GM23338 (cell line): ENCODE measurements around the gene PRR11.

ENCODE experiments used
- CREB1 ChIP-seq: fragments of 250-450 bp; sonication (Bioruptor Pico); IDR thresholded peaks from 2 replicates; pipeline ENCODE4 v1.5.0; 2020; ENCODE audit warnings: low read depth, mild to moderate bottlenecking, moderate library complexity
- EZH2 ChIP-seq: fragments of 200-600 bp; sonication (generic); IDR thresholded peaks from one replicate; pipeline ENCODE4 v1.8.0; 2017; ENCODE audit warnings: antibody characterized with exemption, mild to moderate bottlenecking, low read depth; ENCODE audit not compliant: unreplicated experiment
- EZH2phosphoT487 ChIP-seq: fragments of 200-600 bp; sonication (generic); IDR thresholded peaks from one replicate; pipeline ENCODE4 v1.8.1; 2018; ENCODE audit warnings: antibody characterized with exemption; ENCODE audit not compliant: unreplicated experiment
- JUNB ChIP-seq: IDR thresholded peaks from one replicate; pipeline ENCODE4 v1.6.1; 2016; ENCODE audit warnings: antibody characterized with exemption; ENCODE audit not compliant: unreplicated experiment
- NANOG ChIP-seq: IDR thresholded peaks from 2 replicates; pipeline ENCODE4 v1.6.1; 2016; ENCODE audit warnings: antibody characterized with exemption, borderline replicate concordance
- POLR2AphosphoS5 ChIP-seq: IDR thresholded peaks from 2 replicates; pipeline ENCODE4 v1.6.1; 2016; ENCODE audit warnings: antibody characterized with exemption, low read depth
- STAT1 ChIP-seq: IDR thresholded peaks from one replicate; pipeline ENCODE4 v1.6.1; 2016; ENCODE audit warnings: antibody characterized with exemption; ENCODE audit not compliant: unreplicated experiment
- ZNF114 ChIP-seq: fragments of 250-450 bp; sonication (Bioruptor Pico); IDR thresholded peaks from 2 replicates; pipeline ENCODE4 v1.5.0; 2020; ENCODE audit warnings: mild to moderate bottlenecking, moderate library complexity
- ZNF331 ChIP-seq: fragments of 250-450 bp; sonication (Bioruptor Pico); IDR thresholded peaks from 2 replicates; pipeline ENCODE4 v1.5.0; 2020; ENCODE audit warnings: low read depth, mild to moderate bottlenecking, moderate library complexity
- TF ChIP-seq, protein P1 (sequence below), 2 experiments: fragments of 200-600 bp in 1 of 2; sonication (generic) in 1 of 2; conservative IDR thresholded peaks; 2 replicates each; pipeline versions ENCODE4 v1.5.1 to v1.6.1; 2016 to 2017; ENCODE audit warnings: antibody characterized with exemption in 2 of 2, low read depth in 2 of 2, mild to moderate bottlenecking in 2 of 2, moderate library complexity in 1 of 2
- TF ChIP-seq, protein P2 (sequence below): IDR thresholded peaks from one replicate; pipeline ENCODE4 v1.6.1; 2018; ENCODE audit warnings: antibody characterized with exemption; ENCODE audit not compliant: unreplicated experiment
- TF ChIP-seq, protein P3 (sequence below): IDR thresholded peaks from 2 replicates; pipeline ENCODE4 v1.6.1; 2016; ENCODE audit warnings: antibody characterized with exemption
- TF ChIP-seq, protein P4 (sequence below): fragments of 250-450 bp; sonication (Bioruptor Pico); IDR thresholded peaks from 2 replicates; pipeline ENCODE4 v1.5.0; 2020; ENCODE audit warnings: mild to moderate bottlenecking, moderate library complexity

DNA sequence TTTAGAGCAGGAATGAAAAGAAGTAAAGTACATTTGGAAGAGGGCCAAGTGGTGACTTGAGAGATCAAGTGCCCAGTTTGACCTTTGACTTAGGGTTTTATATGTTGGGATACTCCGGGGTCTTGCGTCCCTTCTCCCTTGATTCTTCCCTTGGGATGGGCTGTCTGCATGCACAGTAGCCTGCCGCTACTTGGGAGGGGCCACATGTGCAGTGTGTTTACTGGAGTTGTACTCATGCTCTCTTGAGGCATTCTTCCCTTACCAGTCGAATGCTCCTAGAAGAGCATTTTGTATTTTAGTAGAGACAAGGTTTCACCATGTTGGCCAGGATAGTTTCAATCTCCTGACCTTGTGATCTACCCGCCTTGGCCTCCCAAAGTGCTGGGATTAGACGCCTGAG lies 88.5 kb downstream of the PRR11 start:
- TF ChIP-seq, protein P1, sequence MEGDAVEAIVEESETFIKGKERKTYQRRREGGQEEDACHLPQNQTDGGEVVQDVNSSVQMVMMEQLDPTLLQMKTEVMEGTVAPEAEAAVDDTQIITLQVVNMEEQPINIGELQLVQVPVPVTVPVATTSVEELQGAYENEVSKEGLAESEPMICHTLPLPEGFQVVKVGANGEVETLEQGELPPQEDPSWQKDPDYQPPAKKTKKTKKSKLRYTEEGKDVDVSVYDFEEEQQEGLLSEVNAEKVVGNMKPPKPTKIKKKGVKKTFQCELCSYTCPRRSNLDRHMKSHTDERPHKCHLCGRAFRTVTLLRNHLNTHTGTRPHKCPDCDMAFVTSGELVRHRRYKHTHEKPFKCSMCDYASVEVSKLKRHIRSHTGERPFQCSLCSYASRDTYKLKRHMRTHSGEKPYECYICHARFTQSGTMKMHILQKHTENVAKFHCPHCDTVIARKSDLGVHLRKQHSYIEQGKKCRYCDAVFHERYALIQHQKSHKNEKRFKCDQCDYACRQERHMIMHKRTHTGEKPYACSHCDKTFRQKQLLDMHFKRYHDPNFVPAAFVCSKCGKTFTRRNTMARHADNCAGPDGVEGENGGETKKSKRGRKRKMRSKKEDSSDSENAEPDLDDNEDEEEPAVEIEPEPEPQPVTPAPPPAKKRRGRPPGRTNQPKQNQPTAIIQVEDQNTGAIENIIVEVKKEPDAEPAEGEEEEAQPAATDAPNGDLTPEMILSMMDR (conservative IDR thresholded peaks at IDR 0.05; ENCODE audit: low read depth in 2 of 2): no peak
- TF ChIP-seq EZH2: no peak
- TF ChIP-seq, protein P2, sequence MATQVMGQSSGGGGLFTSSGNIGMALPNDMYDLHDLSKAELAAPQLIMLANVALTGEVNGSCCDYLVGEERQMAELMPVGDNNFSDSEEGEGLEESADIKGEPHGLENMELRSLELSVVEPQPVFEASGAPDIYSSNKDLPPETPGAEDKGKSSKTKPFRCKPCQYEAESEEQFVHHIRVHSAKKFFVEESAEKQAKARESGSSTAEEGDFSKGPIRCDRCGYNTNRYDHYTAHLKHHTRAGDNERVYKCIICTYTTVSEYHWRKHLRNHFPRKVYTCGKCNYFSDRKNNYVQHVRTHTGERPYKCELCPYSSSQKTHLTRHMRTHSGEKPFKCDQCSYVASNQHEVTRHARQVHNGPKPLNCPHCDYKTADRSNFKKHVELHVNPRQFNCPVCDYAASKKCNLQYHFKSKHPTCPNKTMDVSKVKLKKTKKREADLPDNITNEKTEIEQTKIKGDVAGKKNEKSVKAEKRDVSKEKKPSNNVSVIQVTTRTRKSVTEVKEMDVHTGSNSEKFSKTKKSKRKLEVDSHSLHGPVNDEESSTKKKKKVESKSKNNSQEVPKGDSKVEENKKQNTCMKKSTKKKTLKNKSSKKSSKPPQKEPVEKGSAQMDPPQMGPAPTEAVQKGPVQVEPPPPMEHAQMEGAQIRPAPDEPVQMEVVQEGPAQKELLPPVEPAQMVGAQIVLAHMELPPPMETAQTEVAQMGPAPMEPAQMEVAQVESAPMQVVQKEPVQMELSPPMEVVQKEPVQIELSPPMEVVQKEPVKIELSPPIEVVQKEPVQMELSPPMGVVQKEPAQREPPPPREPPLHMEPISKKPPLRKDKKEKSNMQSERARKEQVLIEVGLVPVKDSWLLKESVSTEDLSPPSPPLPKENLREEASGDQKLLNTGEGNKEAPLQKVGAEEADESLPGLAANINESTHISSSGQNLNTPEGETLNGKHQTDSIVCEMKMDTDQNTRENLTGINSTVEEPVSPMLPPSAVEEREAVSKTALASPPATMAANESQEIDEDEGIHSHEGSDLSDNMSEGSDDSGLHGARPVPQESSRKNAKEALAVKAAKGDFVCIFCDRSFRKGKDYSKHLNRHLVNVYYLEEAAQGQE: no peak
- TF ChIP-seq JUNB: no peak
- TF ChIP-seq CREB1 (CRISPR knock-in tag): no peak
- no peak for TF ChIP-seq POLR2AphosphoS5
- TF ChIP-seq, protein P3, sequence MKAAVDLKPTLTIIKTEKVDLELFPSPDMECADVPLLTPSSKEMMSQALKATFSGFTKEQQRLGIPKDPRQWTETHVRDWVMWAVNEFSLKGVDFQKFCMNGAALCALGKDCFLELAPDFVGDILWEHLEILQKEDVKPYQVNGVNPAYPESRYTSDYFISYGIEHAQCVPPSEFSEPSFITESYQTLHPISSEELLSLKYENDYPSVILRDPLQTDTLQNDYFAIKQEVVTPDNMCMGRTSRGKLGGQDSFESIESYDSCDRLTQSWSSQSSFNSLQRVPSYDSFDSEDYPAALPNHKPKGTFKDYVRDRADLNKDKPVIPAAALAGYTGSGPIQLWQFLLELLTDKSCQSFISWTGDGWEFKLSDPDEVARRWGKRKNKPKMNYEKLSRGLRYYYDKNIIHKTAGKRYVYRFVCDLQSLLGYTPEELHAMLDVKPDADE: no peak
- no peak for TF ChIP-seq EZH2phosphoT487
- TF ChIP-seq ZNF331 (CRISPR knock-in tag): no peak
- TF ChIP-seq, protein P4, sequence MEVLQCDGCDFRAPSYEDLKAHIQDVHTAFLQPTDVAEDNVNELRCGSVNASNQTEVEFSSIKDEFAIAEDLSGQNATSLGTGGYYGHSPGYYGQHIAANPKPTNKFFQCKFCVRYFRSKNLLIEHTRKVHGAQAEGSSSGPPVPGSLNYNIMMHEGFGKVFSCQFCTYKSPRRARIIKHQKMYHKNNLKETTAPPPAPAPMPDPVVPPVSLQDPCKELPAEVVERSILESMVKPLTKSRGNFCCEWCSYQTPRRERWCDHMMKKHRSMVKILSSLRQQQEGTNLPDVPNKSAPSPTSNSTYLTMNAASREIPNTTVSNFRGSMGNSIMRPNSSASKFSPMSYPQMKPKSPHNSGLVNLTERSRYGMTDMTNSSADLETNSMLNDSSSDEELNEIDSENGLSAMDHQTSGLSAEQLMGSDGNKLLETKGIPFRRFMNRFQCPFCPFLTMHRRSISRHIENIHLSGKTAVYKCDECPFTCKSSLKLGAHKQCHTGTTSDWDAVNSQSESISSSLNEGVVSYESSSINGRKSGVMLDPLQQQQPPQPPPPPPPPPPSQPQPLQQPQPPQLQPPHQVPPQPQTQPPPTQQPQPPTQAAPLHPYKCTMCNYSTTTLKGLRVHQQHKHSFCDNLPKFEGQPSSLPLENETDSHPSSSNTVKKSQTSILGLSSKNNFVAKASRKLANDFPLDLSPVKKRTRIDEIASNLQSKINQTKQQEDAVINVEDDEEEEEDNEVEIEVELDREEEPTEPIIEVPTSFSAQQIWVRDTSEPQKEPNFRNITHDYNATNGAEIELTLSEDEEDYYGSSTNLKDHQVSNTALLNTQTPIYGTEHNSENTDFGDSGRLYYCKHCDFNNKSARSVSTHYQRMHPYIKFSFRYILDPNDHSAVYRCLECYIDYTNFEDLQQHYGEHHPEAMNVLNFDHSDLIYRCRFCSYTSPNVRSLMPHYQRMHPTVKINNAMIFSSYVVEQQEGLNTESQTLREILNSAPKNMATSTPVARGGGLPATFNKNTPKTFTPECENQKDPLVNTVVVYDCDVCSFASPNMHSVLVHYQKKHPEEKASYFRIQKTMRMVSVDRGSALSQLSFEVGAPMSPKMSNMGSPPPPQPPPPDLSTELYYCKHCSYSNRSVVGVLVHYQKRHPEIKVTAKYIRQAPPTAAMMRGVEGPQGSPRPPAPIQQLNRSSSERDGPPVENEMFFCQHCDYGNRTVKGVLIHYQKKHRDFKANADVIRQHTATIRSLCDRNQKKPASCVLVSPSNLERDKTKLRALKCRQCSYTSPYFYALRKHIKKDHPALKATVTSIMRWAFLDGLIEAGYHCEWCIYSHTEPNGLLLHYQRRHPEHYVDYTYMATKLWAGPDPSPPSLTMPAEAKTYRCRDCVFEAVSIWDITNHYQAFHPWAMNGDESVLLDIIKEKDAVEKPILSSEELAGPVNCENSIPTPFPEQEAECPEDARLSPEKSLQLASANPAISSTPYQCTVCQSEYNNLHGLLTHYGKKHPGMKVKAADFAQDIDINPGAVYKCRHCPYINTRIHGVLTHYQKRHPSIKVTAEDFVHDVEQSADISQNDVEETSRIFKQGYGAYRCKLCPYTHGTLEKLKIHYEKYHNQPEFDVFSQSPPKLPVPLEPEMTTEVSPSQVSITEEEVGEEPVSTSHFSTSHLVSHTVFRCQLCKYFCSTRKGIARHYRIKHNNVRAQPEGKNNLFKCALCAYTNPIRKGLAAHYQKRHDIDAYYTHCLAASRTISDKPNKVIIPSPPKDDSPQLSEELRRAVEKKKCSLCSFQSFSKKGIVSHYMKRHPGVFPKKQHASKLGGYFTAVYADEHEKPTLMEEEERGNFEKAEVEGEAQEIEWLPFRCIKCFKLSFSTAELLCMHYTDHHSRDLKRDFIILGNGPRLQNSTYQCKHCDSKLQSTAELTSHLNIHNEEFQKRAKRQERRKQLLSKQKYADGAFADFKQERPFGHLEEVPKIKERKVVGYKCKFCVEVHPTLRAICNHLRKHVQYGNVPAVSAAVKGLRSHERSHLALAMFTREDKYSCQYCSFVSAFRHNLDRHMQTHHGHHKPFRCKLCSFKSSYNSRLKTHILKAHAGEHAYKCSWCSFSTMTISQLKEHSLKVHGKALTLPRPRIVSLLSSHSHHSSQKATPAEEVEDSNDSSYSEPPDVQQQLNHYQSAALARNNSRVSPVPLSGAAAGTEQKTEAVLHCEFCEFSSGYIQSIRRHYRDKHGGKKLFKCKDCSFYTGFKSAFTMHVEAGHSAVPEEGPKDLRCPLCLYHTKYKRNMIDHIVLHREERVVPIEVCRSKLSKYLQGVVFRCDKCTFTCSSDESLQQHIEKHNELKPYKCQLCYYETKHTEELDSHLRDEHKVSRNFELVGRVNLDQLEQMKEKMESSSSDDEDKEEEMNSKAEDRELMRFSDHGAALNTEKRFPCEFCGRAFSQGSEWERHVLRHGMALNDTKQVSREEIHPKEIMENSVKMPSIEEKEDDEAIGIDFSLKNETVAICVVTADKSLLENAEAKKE (CRISPR knock-in tag): no peak
- TF ChIP-seq NANOG: no peak
- TF ChIP-seq ZNF114: no peak
- TF ChIP-seq STAT1: no peak
